Posterior vena cava (tissue), 2 donors: ENCODE measurements around the gene TAF1B. TPM values are rescaled to one million over a fixed set of nuclear protein-coding genes. Genes with fewer than 3 reads are reported as not detected.

ENCODE experiments used
- DNase-seq: peaks from one replicate; pipeline ENCODE4 v3.0.0-alpha.2; 2020; ENCODE audit warnings: low spot score
- intact Hi-C, 2 donors: fragments of 100-400 bp; cut with DNase I; formaldehyde crosslinking; loops; one replicate each; pipeline versions ENCODE4 v1.14.1 to v1.14.2; 2022 to 2023
- total RNA-seq, 2 donors: library from RNA; stranded (reverse); fragmentation: NEBNext Ultra II Directional; extraction: Animal tissue kit (Norgen Biotek cat#: 25700); gene quantifications; one replicate each; pipeline ENCODE4 v1.2.1, GENCODE V29; 2021
- donor health status: DM: yes; HTN: yes; CAD: no.
- donor health status: DM: yes; HTN: yes; CAD: no.

TAF1B gene
- total RNA-seq, 2 donors from 2014 or later = 20.8 to 21.6 TPM

DNA sequence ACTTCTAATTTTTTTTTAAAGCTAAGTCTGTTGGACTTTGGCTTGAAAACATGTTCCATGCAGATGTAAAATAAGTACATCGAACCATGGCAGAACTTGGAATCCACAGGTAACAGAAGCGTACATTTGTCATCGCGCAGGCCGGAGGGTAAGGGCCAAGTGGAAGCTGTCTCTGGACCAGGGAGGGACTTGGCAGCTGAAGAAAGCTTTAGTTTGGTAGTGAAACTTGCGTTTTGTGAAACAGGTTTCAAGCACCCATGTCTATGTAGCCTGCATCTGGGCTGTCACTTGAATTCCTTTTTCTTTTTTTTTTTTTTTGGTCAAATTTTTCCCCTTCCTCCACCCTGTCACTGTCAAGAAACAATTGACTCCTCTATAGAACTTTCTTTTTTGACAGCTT, 128.6 kb downstream of the TAF1B start:
- no peak for DNase-seq
- intact Hi-C loops = no loop called here

GRCh38 chr2:9972621-9973479, 129.6 kb downstream of the TAF1B start:
- intact Hi-C loops = no loop called here
- DNase-seq = peak; percentile 86

DNA sequence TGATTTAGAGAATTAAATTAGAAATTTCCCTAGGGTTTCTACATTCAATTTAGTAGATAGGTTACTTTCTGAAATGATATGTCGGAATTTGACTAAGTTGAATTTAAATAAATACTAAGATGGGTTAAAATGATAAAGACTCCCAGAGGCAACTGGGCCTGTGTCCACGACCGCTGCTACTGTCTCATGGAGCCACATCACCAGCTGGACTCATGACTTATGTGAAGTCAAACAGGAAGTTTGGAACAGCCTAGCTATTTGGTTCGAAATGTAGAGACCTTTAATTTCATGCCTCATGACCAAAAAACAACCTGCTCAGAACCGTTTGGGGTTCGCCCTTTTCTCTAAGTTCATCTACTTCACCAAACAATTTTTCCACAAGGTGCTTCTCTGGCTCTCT, 130.4 kb downstream of the TAF1B start:
- intact Hi-C loops = no loop called here

GRCh38 chr2:9974343-9974742, 131.1 kb downstream of the TAF1B start:
- intact Hi-C loops = no loop called here
- DNase-seq = no peak

More for the DNA sequence above, 130.4 kb downstream of the TAF1B start:
- no peak for DNase-seq

GRCh38 chr2:9975328-9975727, 132.1 kb downstream of the TAF1B start:
- intact Hi-C loops = no loop called here
- no peak for DNase-seq

- DNase-seq = no peak
- intact Hi-C loops = no loop called here
These were observed 132.7 kb downstream of the TAF1B start for GRCh38 chr2:9975805-9976447.

GRCh38 chr2:9979977-9980376, 136.7 kb downstream of the TAF1B start:
- intact Hi-C loops = no loop called here

GRCh38 chr2:9980520-9980919, 137.2 kb downstream of the TAF1B start:
- intact Hi-C loops = no loop called here
- DNase-seq = no peak

More at GRCh38 chr2:9979977-9980376, 136.7 kb downstream of the TAF1B start:
- no peak for DNase-seq

GRCh38 chr2:9981655-9982054, 138.4 kb downstream of the TAF1B start:
- intact Hi-C loops = no loop called here
- DNase-seq = no peak

GRCh38 chr2:9982248-9982647, 139.0 kb downstream of the TAF1B start:
- intact Hi-C loops = no loop called here
- DNase-seq = no peak

DNA sequence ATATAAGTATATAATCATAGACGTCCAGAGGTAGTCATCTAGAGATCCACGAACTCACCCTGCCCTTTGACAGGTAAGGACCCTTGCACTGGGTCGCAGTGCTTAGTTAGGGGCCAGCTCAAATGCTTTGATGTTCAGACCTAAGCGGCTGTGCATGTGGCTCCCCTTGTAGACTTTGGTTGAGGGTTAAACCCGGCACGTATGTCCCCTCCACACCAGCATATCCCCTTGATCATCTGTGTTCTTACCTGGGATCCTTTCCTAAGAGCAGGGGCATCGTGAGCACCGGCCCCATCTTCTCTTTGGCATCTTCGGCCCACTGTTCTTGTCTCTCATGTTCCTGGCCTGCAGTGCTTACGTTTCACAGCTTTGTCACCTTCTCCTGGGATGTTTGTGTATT, 139.6 kb downstream of the TAF1B start:
- intact Hi-C loops = no loop called here
- peak; percentile 78 for DNase-seq

DNA sequence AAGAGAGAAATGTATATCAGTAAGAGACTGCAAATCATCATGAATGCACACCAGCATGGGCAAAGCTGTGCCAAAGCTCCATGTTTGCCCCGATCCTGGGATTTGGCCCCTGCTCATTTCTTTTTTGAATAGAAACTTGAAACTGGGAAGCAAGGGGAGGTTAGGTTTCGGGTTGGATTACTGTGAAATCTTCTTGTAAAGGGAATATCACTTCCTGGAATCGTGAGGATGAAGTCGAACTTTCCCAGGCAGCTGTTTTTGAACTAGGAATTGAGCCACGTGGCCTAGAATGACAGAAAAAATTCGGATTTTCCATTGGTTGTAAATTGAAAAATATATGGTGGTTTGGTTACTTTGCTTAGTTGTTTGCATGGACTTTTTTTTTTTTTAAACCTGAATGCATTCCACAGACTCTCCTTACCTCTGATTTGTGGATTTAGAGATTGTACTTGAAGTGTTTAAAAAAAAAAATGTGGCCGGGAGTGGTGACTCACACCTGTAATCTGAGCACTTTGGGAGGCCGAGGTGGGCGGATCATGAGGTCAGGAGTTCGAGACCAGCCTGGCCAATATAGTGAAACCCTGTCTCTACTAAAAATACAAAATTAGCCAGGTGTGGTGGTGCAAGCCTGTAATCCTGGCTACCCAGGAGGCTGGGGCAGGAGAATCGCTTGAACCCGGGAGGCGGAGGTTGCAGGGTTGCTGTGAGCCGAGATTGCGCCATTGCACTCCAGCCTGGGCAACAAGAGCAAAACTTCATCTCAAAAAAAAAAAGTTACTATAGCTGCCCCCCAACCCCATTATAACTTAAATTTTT, 140.3 kb downstream of the TAF1B start:
- peak; percentile 42 for DNase-seq
- intact Hi-C loops = no loop called here

Other genes starting within 250 kb of the TAF1B start
- gene YWHAQ, start 212.5 kb upstream of the TAF1B start, total RNA-seq = 100 to 1,000 TPM; 243 to 339 TPM
- gene GRHL1, start 108.2 kb downstream of the TAF1B start, total RNA-seq = 1 to 10 TPM; 1.9 to 2.3 TPM
- 10 to 100 TPM; 25.0 to 55.4 TPM for gene KLF11, start 200.1 kb downstream of the TAF1B start, total RNA-seq
- 1 to 10 TPM; 3.0 to 9.1 TPM for gene CYS1, start 236.9 kb downstream of the TAF1B start, total RNA-seq